HEK293 (cell line): ENCODE data around the gene SNRPF.

Experiments
- CTCF ChIA-PET: fragments of 350-600 bp; formaldehyde crosslinking; extraction: SDS; loops from one replicate; lab custom pipeline; 2021; ENCODE audit warnings: antibody characterized with exemption; lab: Yijun Ruan, JAX
- POLR2A ChIA-PET: fragments of 300-600 bp; formaldehyde crosslinking; extraction: SDS; loops from one replicate; lab custom pipeline; 2020; ENCODE audit warnings: antibody characterized with exemption, inconsistent platforms; lab: Yijun Ruan, JAX
- H3K27ac ChIP-seq: fragments of 200-500 bp; sonication (Bioruptor generic); 2 replicates; pipeline ENCODE4 v1.5.1; 2014; ENCODE audit warnings: low read depth, low read length, control low read depth, inconsistent platforms; ENCODE audit errors: extremely low read depth
- H3K36me3 ChIP-seq, 2 experiments: fragments of 200-500 bp in 1 of 2; sonication (Bioruptor generic) in 1 of 2; 1 replicate in 1 of 2; 2 replicates in 1 of 2; pipeline ENCODE4 v1.5.1; 2014 to 2017; ENCODE audit warnings: inconsistent platforms in 2 of 2, low read length in 2 of 2; ENCODE audit not compliant: control insufficient read depth in 2 of 2, insufficient read depth in 1 of 2
- H3K4me1 ChIP-seq: fragments of 200-500 bp; sonication (Bioruptor generic); 2 replicates; pipeline ENCODE4 v1.5.1; 2014; ENCODE audit warnings: mild to moderate bottlenecking, low read length, inconsistent platforms; ENCODE audit not compliant: control insufficient read depth, insufficient read depth
- H3K4me3 ChIP-seq: 2 replicates; pipeline ENCODE4 v1.5.1; 2011; ENCODE audit warnings: low read depth, mild to moderate bottlenecking, control low read depth, low read length, moderate library complexity
- H3K9me3 ChIP-seq: fragments of 200-500 bp; sonication (Bioruptor generic); 2 replicates; pipeline ENCODE4 v1.5.1; 2014; ENCODE audit warnings: low read depth, low read length, inconsistent platforms; ENCODE audit not compliant: control insufficient read depth, insufficient read depth
- GLI2 ChIP-seq: fragments of 450-650 bp; formaldehyde crosslinking; IDR thresholded peaks from 2 replicates; pipeline ENCODE4; 2017; ENCODE audit warnings: missing biosample characterization, missing genetic modification characterization, low read depth, borderline replicate concordance
- GLIS1 ChIP-seq: fragments of 450-650 bp; formaldehyde crosslinking; IDR thresholded peaks from 2 replicates; pipeline ENCODE4 v1.5.1; 2016; ENCODE audit warnings: missing biosample characterization, missing genetic modification characterization
- HOXD13 ChIP-seq: sonication (generic); formaldehyde crosslinking; IDR thresholded peaks from 2 replicates; pipeline ENCODE4 v1.8.0; 2022; ENCODE audit warnings: missing genetic modification reagents, borderline replicate concordance
- SALL2 ChIP-seq: fragments of 450-650 bp; formaldehyde crosslinking; IDR thresholded peaks from 2 replicates; pipeline ENCODE4 v1.5.0; 2017; ENCODE audit warnings: missing biosample characterization, mild to moderate bottlenecking, missing genetic modification characterization, borderline replicate concordance
- SCRT1 ChIP-seq: fragments of 450-650 bp; formaldehyde crosslinking; IDR thresholded peaks from 2 replicates; pipeline ENCODE4 v1.5.1; 2016; ENCODE audit warnings: missing biosample characterization, missing genetic modification characterization, borderline replicate concordance
- ZEB2 ChIP-seq: fragments of 450-650 bp; formaldehyde crosslinking; IDR thresholded peaks from 2 replicates; pipeline ENCODE4 v1.5.1; 2016; ENCODE audit warnings: missing biosample characterization, missing genetic modification characterization
- ZIC2 ChIP-seq: fragments of 450-650 bp; formaldehyde crosslinking; IDR thresholded peaks from 2 replicates; pipeline ENCODE4 v1.5.1; 2016; ENCODE audit warnings: missing biosample characterization, missing genetic modification characterization
- ZNF248 ChIP-seq: fragments of 450-650 bp; formaldehyde crosslinking; IDR thresholded peaks from 2 replicates; pipeline ENCODE4 v1.5.1; 2017; ENCODE audit warnings: missing biosample characterization, missing genetic modification characterization
- ZNF423 ChIP-seq: fragments of 450-650 bp; formaldehyde crosslinking; IDR thresholded peaks from 2 replicates; pipeline ENCODE4 v1.5.1; 2016; ENCODE audit warnings: missing biosample characterization, missing genetic modification characterization
- ZNF433 ChIP-seq: fragments of 450-650 bp; formaldehyde crosslinking; IDR thresholded peaks from 2 replicates; pipeline ENCODE4 v1.5.1; 2016; ENCODE audit warnings: missing biosample characterization, missing genetic modification characterization, low read depth
- ZNF473 ChIP-seq: fragments of 450-650 bp; formaldehyde crosslinking; IDR thresholded peaks from 2 replicates; pipeline ENCODE4 v1.5.1; 2017; ENCODE audit warnings: missing biosample characterization, missing genetic modification characterization
- ZNF555 ChIP-seq: fragments of 450-650 bp; formaldehyde crosslinking; conservative IDR thresholded peaks from 2 replicates; pipeline ENCODE4 v1.5.1; 2017; ENCODE audit warnings: missing biosample characterization, mild to moderate bottlenecking, missing genetic modification characterization, inconsistent platforms
- TF ChIP-seq, protein P1 (sequence below): fragments of 450-650 bp; formaldehyde crosslinking; IDR thresholded peaks from 2 replicates; pipeline ENCODE4 v1.5.1; 2017; ENCODE audit warnings: missing biosample characterization, missing genetic modification characterization
- TF ChIP-seq, protein P2 (sequence below): fragments of 450-650 bp; formaldehyde crosslinking; IDR thresholded peaks from 2 replicates; pipeline ENCODE4 v1.5.1; 2016; ENCODE audit warnings: missing biosample characterization, missing genetic modification characterization
- TF ChIP-seq, protein P3 (sequence below): fragments of 450-650 bp; formaldehyde crosslinking; IDR thresholded peaks from 2 replicates; pipeline ENCODE4 v1.5.1; 2016; ENCODE audit warnings: missing biosample characterization, missing genetic modification characterization, low read depth
- TF ChIP-seq, protein P4 (sequence below): fragments of 450-650 bp; formaldehyde crosslinking; IDR thresholded peaks from 2 replicates; pipeline ENCODE4 v1.5.1; 2016; ENCODE audit warnings: missing biosample characterization, missing genetic modification characterization
- TF ChIP-seq, protein P5 (sequence below): fragments of 450-650 bp; formaldehyde crosslinking; IDR thresholded peaks from 2 replicates; pipeline ENCODE4 v1.5.1; 2017; ENCODE audit warnings: missing biosample characterization, missing genetic modification characterization
- TF ChIP-seq, protein P6 (sequence below): fragments of 450-650 bp; formaldehyde crosslinking; IDR thresholded peaks from 2 replicates; pipeline ENCODE4 v1.5.1; 2016; ENCODE audit warnings: missing biosample characterization, missing genetic modification characterization
- TF ChIP-seq, protein P7 (sequence below): IDR thresholded peaks from 2 replicates; pipeline ENCODE4 v1.6.1; 2011; ENCODE audit warnings: mild to moderate bottlenecking, low read depth, low read length, borderline replicate concordance

Gene SNRPF

DNA sequence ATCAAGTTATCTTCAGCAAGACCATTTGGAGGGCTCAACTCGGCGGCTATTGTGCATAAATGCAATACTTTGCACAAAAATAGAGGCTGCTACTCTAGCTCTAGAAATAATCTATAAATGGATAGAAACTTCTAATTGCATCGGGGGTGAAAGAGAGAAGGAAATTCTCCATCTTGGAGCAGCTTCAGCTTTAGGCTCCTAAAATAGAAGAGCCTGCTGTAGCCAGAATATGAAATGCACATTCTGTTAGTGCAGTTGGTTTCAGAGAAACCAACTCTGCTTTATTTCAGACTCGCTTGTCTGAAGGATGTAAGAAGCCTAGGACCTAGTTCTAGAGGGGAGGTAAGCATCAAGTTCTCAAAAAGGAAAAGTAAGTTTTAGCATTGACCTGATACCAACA lies 38.1 kb downstream of the SNRPF start:
- POLR2A ChIA-PET = no interaction called here
- no peaks in the 10 kb centered on the region for H3K36me3 ChIP-seq
- no peak overlapping the region for H3K27ac ChIP-seq
- no peaks in the 10 kb centered on the region for H3K9me3 ChIP-seq
- no peak for TF ChIP-seq ZNF248 (tag by site-specific recombination)
- TF ChIP-seq ZNF473 = no peak
- TF ChIP-seq ZNF555 = no peak
- TF ChIP-seq GLI2 (tag by site-specific recombination) = no peak
- no peak for TF ChIP-seq GLIS1 (tag by site-specific recombination)
- TF ChIP-seq ZNF433 (tag by site-specific recombination) = no peak
- TF ChIP-seq SCRT1 (tag by site-specific recombination) = no peak
- TF ChIP-seq, protein P1, sequence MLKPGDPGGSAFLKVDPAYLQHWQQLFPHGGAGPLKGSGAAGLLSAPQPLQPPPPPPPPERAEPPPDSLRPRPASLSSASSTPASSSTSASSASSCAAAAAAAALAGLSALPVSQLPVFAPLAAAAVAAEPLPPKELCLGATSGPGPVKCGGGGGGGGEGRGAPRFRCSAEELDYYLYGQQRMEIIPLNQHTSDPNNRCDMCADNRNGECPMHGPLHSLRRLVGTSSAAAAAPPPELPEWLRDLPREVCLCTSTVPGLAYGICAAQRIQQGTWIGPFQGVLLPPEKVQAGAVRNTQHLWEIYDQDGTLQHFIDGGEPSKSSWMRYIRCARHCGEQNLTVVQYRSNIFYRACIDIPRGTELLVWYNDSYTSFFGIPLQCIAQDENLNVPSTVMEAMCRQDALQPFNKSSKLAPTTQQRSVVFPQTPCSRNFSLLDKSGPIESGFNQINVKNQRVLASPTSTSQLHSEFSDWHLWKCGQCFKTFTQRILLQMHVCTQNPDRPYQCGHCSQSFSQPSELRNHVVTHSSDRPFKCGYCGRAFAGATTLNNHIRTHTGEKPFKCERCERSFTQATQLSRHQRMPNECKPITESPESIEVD (tag by site-specific recombination) = no peak
- no peak for TF ChIP-seq HOXD13 (CRISPR knock-in tag)
- no peak for TF ChIP-seq SALL2 (tag by site-specific recombination)
- H3K4me3 ChIP-seq = no peak overlapping the region
- CTCF ChIA-PET = interaction anchor here (1.3 kb wide), 1 partner anchor 21 kb away, joined by 4 read pairs; no protein-coding TSS in a partner anchor
- H3K4me1 ChIP-seq = no peaks in the 10 kb centered on the region

DNA sequence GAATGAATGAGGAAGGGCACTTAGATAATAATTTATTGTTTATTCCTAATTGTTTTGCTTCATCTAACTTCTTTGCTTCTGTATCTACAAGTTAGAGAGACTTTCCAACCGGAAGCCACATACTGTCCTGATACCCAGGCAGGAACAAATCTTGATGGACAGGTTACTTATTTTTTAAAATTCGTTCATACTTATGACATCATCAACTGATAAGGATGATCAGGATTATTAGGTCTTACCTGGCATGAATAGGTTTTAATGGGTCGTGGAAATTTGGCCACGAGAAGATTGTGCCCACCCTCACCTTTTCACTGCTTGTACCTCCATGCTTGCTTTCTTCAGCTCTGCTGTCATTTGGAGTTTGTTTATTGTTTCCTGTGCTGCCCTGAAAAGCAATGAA lies 39.3 kb downstream of the SNRPF start:
- H3K4me3 ChIP-seq = no peak overlapping the region
- no peaks in the 10 kb centered on the region for H3K4me1 ChIP-seq
- ChIA-PET POLR2A (no interaction called here), CTCF (interaction anchor here (1.4 kb wide), 1 partner anchor 20 kb away, joined by 5 read pairs; no protein-coding TSS in a partner anchor)
- H3K9me3 ChIP-seq = no peaks in the 10 kb centered on the region
- no peaks in the 10 kb centered on the region for H3K36me3 ChIP-seq
- TF ChIP-seq, protein P2, sequence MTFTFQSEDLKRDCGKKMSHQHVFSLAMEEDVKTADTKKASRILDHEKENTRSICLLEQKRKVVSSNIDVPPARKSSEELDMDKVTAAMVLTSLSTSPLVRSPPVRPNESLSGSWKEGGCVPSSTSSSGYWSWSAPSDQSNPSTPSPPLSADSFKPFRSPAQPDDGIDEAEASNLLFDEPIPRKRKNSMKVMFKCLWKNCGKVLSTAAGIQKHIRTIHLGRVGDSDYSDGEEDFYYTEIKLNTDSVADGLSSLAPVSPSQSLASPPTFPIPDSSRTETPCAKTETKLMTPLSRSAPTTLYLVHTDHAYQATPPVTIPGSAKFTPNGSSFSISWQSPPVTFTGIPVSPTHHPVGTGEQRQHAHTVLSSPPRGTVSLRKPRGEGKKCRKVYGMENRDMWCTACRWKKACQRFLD (tag by site-specific recombination) = no peak
- TF ChIP-seq, protein P3, sequence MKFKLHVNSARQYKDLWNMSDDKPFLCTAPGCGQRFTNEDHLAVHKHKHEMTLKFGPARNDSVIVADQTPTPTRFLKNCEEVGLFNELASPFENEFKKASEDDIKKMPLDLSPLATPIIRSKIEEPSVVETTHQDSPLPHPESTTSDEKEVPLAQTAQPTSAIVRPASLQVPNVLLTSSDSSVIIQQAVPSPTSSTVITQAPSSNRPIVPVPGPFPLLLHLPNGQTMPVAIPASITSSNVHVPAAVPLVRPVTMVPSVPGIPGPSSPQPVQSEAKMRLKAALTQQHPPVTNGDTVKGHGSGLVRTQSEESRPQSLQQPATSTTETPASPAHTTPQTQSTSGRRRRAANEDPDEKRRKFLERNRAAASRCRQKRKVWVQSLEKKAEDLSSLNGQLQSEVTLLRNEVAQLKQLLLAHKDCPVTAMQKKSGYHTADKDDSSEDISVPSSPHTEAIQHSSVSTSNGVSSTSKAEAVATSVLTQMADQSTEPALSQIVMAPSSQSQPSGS = peak; percentile 52; the same call in 1 of the 2 replicates
- H3K27ac ChIP-seq = no peak overlapping the region

DNA sequence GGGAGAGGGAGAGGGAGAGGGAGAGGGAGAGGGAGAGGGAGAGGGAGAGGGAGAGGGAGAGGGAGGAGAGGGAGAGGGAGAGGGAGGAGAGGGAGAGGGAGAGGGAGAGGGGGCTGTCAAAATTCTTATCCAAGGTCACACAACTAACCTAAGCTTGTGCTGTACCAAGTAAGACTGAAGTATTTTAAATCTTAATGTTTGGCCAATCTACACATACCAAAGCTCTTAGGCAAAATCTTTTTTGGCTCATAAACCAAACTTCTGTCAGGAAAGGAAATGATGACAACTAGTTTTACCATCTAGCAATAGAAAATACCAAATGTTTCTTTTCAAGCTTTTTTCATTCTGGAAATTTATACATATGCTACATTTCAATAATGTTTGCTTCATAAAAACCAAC lies 49.8 kb downstream of the SNRPF start:
- H3K27ac ChIP-seq = no peak overlapping the region
- no peaks in the 10 kb centered on the region for H3K9me3 ChIP-seq
- no peaks in the 10 kb centered on the region for H3K4me1 ChIP-seq
- no peaks in the 10 kb centered on the region for H3K36me3 ChIP-seq
- no peak overlapping the region for H3K4me3 ChIP-seq
- ChIA-PET CTCF (interaction anchor here (1.2 kb wide), 1 partner anchor 10 kb away, joined by 8 read pairs; no protein-coding TSS in a partner anchor), POLR2A (no interaction called here)
- TF ChIP-seq ZNF423 = no peak
- TF ChIP-seq, protein P4, sequence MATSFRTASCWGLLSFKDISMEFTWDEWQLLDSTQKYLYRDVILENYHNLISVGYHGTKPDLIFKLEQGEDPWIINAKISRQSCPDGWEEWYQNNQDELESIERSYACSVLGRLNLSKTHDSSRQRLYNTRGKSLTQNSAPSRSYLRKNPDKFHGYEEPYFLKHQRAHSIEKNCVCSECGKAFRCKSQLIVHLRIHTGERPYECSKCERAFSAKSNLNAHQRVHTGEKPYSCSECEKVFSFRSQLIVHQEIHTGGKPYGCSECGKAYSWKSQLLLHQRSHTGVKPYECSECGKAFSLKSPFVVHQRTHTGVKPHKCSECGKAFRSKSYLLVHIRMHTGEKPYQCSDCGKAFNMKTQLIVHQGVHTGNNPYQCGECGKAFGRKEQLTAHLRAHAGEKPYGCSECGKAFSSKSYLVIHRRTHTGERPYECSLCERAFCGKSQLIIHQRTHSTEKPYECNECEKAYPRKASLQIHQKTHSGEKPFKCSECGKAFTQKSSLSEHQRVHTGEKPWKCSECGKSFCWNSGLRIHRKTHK (tag by site-specific recombination) = no peak
- TF ChIP-seq, protein P5, sequence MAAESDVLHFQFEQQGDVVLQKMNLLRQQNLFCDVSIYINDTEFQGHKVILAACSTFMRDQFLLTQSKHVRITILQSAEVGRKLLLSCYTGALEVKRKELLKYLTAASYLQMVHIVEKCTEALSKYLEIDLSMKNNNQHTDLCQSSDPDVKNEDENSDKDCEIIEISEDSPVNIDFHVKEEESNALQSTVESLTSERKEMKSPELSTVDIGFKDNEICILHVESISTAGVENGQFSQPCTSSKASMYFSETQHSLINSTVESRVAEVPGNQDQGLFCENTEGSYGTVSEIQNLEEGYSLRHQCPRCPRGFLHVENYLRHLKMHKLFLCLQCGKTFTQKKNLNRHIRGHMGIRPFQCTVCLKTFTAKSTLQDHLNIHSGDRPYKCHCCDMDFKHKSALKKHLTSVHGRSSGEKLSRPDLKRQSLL = no peak
- TF ChIP-seq, protein P6, sequence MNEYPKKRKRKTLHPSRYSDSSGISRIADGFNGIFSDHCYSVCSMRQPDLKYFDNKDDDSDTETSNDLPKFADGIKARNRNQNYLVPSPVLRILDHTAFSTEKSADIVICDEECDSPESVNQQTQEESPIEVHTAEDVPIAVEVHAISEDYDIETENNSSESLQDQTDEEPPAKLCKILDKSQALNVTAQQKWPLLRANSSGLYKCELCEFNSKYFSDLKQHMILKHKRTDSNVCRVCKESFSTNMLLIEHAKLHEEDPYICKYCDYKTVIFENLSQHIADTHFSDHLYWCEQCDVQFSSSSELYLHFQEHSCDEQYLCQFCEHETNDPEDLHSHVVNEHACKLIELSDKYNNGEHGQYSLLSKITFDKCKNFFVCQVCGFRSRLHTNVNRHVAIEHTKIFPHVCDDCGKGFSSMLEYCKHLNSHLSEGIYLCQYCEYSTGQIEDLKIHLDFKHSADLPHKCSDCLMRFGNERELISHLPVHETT (tag by site-specific recombination) = no peak
- TF ChIP-seq ZNF555 = no peak
- TF ChIP-seq ZIC2 (tag by site-specific recombination) = no peak
- TF ChIP-seq, protein P7, sequence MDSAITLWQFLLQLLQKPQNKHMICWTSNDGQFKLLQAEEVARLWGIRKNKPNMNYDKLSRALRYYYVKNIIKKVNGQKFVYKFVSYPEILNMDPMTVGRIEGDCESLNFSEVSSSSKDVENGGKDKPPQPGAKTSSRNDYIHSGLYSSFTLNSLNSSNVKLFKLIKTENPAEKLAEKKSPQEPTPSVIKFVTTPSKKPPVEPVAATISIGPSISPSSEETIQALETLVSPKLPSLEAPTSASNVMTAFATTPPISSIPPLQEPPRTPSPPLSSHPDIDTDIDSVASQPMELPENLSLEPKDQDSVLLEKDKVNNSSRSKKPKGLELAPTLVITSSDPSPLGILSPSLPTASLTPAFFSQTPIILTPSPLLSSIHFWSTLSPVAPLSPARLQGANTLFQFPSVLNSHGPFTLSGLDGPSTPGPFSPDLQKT = no peak
- TF ChIP-seq ZEB2 (tag by site-specific recombination) = no peak
